Naive thymus-derived CD4-positive, alpha-beta T cell (primary cell): ENCODE measurements around the gene CDCA8. TPM values are rescaled to one million over a fixed set of nuclear protein-coding genes. Genes with fewer than 3 reads are reported as not detected.

Source experiments
- ATAC-seq: fragments of 150-1000 bp; cut with Tn5 transposase; 2 replicates; pipeline ENCODE4 v1.10.0; 2021; ENCODE audit warnings: mild to moderate bottlenecking, moderate library complexity
- CTCF ChIA-PET: fragments of 350-600 bp; sonication (Branson Sonifier 250); formaldehyde crosslinking; loops from one replicate; lab custom pipeline; 2021; ENCODE audit warnings: antibody characterized with exemption; lab: Charles Lee
- POLR2A ChIA-PET: fragments of 350-600 bp; sonication (Branson Sonifier 250); formaldehyde crosslinking; loops from one replicate; lab custom pipeline; 2021; ENCODE audit warnings: antibody characterized with exemption, inconsistent platforms; lab: Charles Lee
- DNase-seq, 9 donors: peaks; one replicate each; pipeline versions ENCODE4 v3.0.0 to v3.0.0-alpha.2; 2020 to 2022; ENCODE audit warnings: mixed read lengths in 1 of 9
- H3K27ac ChIP-seq: one replicate; pipeline ENCODE4 v1.7.0; 2013; ENCODE audit warnings: mild to moderate bottlenecking, low read depth, low read length, moderate library complexity
- H3K27me3 ChIP-seq, 2 donors: one replicate each; pipeline ENCODE4 v1.7.0; 2013; ENCODE audit warnings: low read length in 2 of 2, mild to moderate bottlenecking in 2 of 2, moderate library complexity in 2 of 2; ENCODE audit not compliant: control insufficient read depth in 2 of 2, insufficient read depth in 2 of 2
- H3K36me3 ChIP-seq, 3 experiments: 1 replicate in 2 of 3; 2 replicates in 1 of 3; pipeline ENCODE4 v1.7.0; 2013; ENCODE audit warnings: low read length in 3 of 3, mild to moderate bottlenecking in 3 of 3, moderate library complexity in 1 of 3; ENCODE audit not compliant: insufficient read depth in 3 of 3, control insufficient read depth in 2 of 3
- H3K4me1 ChIP-seq, 2 donors: one replicate each; pipeline ENCODE4 v1.7.0; 2013; ENCODE audit warnings: low read length in 2 of 2, mild to moderate bottlenecking in 2 of 2, moderate library complexity in 1 of 2; ENCODE audit not compliant: control insufficient read depth in 2 of 2, insufficient read depth in 2 of 2
- H3K4me3 ChIP-seq: 2 replicates; pipeline ENCODE4 v1.7.0; 2013; ENCODE audit warnings: mild to moderate bottlenecking, low read length
- H3K9me3 ChIP-seq, 3 experiments: 1 replicate in 2 of 3; 2 replicates in 1 of 3; pipeline ENCODE4 v1.7.0; 2013; ENCODE audit warnings: low read length in 3 of 3; ENCODE audit not compliant: control insufficient read depth in 2 of 3
- H3K27ac Mint-ChIP-seq, 9 donors: one replicate each; pipeline ENCODE4 v1.8.0; 2020 to 2022; ENCODE audit warnings: mixed read lengths in 9 of 9, mild to moderate bottlenecking in 8 of 9, moderate library complexity in 5 of 9, inconsistent platforms in 2 of 9
- H3K27me3 Mint-ChIP-seq, 5 donors: one replicate each; pipeline ENCODE4 v1.8.0; 2021 to 2022; ENCODE audit warnings: mixed read lengths in 5 of 5, mild to moderate bottlenecking in 1 of 5
- H3K36me3 Mint-ChIP-seq, 5 donors: one replicate each; pipeline ENCODE4 v1.8.0; 2020 to 2022; ENCODE audit warnings: mixed read lengths in 5 of 5, mild to moderate bottlenecking in 3 of 5, inconsistent platforms in 1 of 5
- H3K4me1 Mint-ChIP-seq, 7 donors: one replicate each; pipeline ENCODE4 v1.8.0; 2020 to 2022; ENCODE audit warnings: mixed read lengths in 7 of 7, mild to moderate bottlenecking in 3 of 7, inconsistent platforms in 1 of 7
- H3K4me3 Mint-ChIP-seq, 10 donors: one replicate each; pipeline ENCODE4 v1.8.0; 2020 to 2022; ENCODE audit warnings: mild to moderate bottlenecking in 10 of 10, mixed read lengths in 10 of 10, moderate library complexity in 6 of 10, inconsistent platforms in 2 of 10
- H3K9me3 Mint-ChIP-seq, 11 donors: one replicate each; pipeline ENCODE4 v1.8.0; 2020 to 2022; ENCODE audit warnings: mixed read lengths in 11 of 11, mild to moderate bottlenecking in 4 of 11, inconsistent platforms in 1 of 11, moderate library complexity in 1 of 11
- intact Hi-C, 2 donors: fragments of 100-400 bp; cut with micrococcal nuclease; formaldehyde crosslinking; loops; one replicate each; pipeline ENCODE4 v1.15.1; 2023
- polyA plus RNA-seq, 2 donors: library from polyadenylated mRNA; unstranded; fragments of 300-500 nt; fragmentation: Illumina TruSeq; gene quantifications; one replicate each; pipeline ENCODE4 v1.2.3, GENCODE V29; 2021
- total RNA-seq, 6 experiments: library from RNA in 5 of 6; stranded (reverse) in 5 of 6; gene quantifications; 1 replicate in 5 of 6; 2 replicates in 1 of 6; pipeline ENCODE4 v1.2.3 and lab custom pipeline; 2021 to 2026

CDCA8 gene
- total and polyA plus RNA-seq, 7 experiments from 2014 or later: 0.58 to 45.5 (median 1.0) TPM

DNA sequence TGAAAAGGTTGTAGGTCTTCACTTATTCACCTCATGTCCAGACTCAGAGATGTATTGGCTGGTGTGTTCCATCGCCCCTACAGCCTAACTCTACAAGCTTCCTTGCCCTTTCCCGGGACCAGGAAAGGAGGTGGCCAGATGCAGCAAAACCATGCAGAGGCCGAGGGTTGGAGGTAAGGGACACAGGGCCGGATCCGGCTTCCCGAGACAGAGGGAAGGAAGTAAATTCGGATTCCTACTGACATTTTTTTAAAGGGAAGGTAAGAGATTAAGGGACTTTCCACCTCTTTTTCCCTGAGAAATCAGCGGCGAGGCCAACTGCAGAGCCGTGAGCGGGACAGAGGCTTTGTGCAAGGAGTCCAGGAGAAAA, 59.9 kb downstream of the CDCA8 start:
- Mint-ChIP-seq H3K27ac (no peak overlapping the region), H3K4me1 (peaks cover 6 to 12% (median 8%) of the 10 kb centered on the region in 7 donors), H3K36me3 (peaks cover 0 to 2% (median 0%) of the 10 kb centered on the region in 5 donors), H3K4me3 (peak overlapping the region; percentile 53 to 78 (median 74)), H3K27me3 (peaks cover 34 to 69% (median 58%) of the 10 kb centered on the region in 5 donors), H3K9me3 (no peaks in the 10 kb centered on the region)
- H3K27me3 ChIP-seq: peaks cover 0 to 3% of the 10 kb centered on the region in 2 donors
- no peak for DNase-seq
- H3K4me1 ChIP-seq: no peaks in the 10 kb centered on the region
- ATAC-seq: no peak
- no peak overlapping the region for H3K4me3 ChIP-seq
- POLR2A ChIA-PET: no interaction called here
- H3K27ac ChIP-seq: no peak overlapping the region
- no peaks in the 10 kb centered on the region for H3K36me3 ChIP-seq
- CTCF ChIA-PET: no interaction called here
- intact Hi-C loops: no loop called here
- no peaks in the 10 kb centered on the region for H3K9me3 ChIP-seq

DNA sequence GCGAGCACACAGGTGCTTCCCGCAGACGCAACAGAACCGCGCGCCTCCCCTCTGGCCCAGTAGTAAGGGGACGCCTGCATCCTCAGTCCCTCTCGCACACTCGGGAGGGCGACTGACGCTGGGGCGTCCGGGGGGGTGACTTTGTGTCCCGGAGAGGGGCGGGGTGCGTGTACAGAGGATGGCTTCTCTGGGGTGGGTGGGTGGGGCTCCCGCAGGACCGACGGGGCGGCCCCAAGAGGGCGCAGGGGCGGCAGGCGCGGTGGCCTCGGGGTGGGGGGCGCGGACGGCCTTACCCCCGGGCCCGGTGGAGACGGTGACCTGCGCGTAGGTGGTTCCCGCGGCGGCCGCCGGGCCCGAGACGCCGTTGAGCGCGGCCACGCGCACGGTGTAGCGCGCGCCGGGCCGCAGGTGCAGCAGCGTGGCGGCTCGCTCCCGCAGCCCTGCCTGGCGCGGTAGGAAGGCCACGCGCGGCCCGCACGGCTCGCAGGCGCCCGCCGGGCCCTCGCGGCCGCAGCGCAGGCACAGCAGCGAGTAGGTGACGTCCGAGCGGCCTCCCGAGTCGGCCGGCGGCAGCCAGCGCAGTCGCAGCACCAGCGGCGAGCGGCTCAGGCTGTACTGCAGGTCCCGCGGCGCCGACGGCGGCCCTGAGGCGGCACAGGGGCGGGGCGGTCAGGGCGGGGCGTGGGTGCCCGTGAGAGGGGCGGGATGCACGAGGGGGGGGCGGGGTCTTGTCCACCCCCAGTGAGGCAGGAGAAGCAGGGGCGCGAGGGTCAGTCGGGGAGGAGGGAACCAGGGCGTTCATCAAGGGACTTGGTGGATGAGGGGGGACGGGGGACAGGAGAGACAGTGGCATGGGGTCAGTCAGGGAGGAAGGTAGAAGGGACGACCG, 60.5 kb downstream of the CDCA8 start:
- H3K4me1 Mint-ChIP-seq: peaks cover 6 to 12% (median 8%) of the 10 kb centered on the region in 7 donors
- peaks cover 0 to 2% (median 0%) of the 10 kb centered on the region in 5 donors for H3K36me3 Mint-ChIP-seq
- H3K27me3 ChIP-seq: peaks cover 0 to 3% of the 10 kb centered on the region in 2 donors
- no peak overlapping the region for H3K4me3 ChIP-seq
- no peaks in the 10 kb centered on the region for H3K36me3 ChIP-seq
- CTCF ChIA-PET: no interaction called here
- no peaks in the 10 kb centered on the region for H3K9me3 Mint-ChIP-seq
- no peaks in the 10 kb centered on the region for H3K4me1 ChIP-seq
- no peak overlapping the region for H3K27ac ChIP-seq
- DNase-seq (peak in 1 of 9 donors; percentile 44), ATAC-seq (peak; percentile 49)
- POLR2A ChIA-PET: no interaction called here
- intact Hi-C loops: no loop called here
- H3K9me3 ChIP-seq: no peaks in the 10 kb centered on the region
- peaks cover 28 to 63% (median 52%) of the 10 kb centered on the region in 5 donors for H3K27me3 Mint-ChIP-seq
- H3K27ac Mint-ChIP-seq: no peak overlapping the region
- H3K4me3 Mint-ChIP-seq: peak overlapping the region; percentile 55 to 87 (median 74)

DNA sequence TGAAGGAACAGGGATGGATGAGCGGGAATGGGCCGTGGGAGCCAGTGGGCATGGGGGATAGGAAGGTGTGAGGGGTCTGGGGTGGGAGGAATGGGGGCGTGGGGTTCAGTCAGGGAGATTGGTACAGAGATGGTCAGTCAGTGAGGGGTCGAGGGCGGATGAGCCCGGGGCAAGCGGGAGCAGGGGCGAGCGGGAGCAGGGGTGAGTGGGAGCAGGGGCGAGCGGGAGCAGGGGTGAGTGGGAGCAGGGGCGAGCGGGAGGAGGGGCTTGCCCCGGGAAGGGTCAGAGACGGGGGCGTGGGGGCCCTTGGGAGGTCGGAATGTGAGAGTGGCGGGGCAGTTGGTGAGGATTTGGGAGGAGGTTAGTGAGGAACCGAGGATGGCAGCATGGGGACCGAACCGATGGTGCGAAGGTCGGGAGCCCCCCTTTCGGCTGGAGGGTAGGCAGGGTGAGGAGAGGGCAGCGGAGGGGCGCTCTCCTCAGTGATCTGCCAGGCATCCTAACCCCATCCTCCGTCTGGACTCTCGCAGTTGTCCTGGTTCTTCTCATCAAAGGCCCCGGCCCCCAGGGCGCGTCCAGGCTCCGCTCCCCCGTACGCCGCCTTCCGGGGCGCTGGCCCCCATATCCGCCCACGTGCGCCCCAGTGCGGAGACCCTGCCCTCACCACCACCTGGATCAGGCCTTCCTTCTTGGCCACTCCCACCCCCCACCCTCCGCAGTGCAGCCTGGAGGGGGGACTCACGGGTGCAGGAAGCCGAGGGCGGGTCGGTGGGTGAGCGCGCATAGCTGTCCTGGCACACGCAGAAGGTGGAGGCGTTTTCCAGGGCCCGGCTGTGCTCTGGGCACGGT, 61.4 kb downstream of the CDCA8 start:
- H3K27me3 Mint-ChIP-seq: peaks cover 22 to 59% (median 49%) of the 10 kb centered on the region in 5 donors

DNA sequence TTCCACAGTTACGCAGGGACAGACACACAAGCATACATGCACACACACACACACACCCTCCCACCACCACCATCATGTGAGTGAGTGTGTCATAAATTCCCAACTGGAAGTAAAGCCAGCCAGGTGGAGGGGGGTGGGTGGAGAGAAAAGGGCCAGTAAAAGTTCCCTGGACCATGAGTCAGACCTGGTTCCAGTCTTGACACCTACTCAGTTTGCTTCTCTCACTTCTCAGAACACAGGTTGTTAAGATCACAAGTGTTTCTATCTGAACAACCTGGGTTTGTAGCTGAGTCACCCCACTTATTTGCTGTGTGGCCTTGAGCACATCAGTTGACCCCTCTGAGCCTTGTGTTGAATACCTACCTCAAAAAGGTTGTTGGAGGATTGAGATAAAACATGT, 63.0 kb downstream of the CDCA8 start:
- Mint-ChIP-seq H3K9me3 (no peaks in the 10 kb centered on the region), H3K4me3 (peak overlapping the region in 1 of 10 donors; percentile 35), H3K27ac (no peak overlapping the region), H3K4me1 (peaks cover 6 to 9% (median 8%) of the 10 kb centered on the region in 7 donors), H3K36me3 (peaks cover 0 to 2% (median 0%) of the 10 kb centered on the region in 5 donors), H3K27me3 (peaks cover 15 to 45% (median 39%) of the 10 kb centered on the region in 5 donors)
- intact Hi-C loops: no loop called here
- no peaks in the 10 kb centered on the region for H3K4me1 ChIP-seq
- ChIA-PET CTCF (no interaction called here), POLR2A (no interaction called here)
- no peaks in the 10 kb centered on the region for H3K36me3 ChIP-seq
- no peak overlapping the region for H3K4me3 ChIP-seq
- no peaks in the 10 kb centered on the region for H3K9me3 ChIP-seq
- peak in 1 of 9 donors; percentile 28 for DNase-seq
- ATAC-seq: no peak
- H3K27me3 ChIP-seq: no peaks in the 10 kb centered on the region
- no peak overlapping the region for H3K27ac ChIP-seq

More for the DNA sequence above, 61.4 kb downstream of the CDCA8 start:
- H3K27me3 ChIP-seq: peaks cover 0 to 3% of the 10 kb centered on the region in 2 donors
- H3K9me3 Mint-ChIP-seq: no peaks in the 10 kb centered on the region
- peaks cover 0 to 2% (median 0%) of the 10 kb centered on the region in 5 donors for H3K36me3 Mint-ChIP-seq
- no peaks in the 10 kb centered on the region for H3K4me1 ChIP-seq
- H3K9me3 ChIP-seq: no peaks in the 10 kb centered on the region
- H3K27ac ChIP-seq: no peak overlapping the region
- no peak for ATAC-seq
- H3K4me3 ChIP-seq: no peak overlapping the region
- DNase-seq: no peak
- H3K27ac Mint-ChIP-seq: no peak overlapping the region
- peak overlapping the region; percentile 32 to 87 (median 62) for H3K4me3 Mint-ChIP-seq
- ChIA-PET POLR2A (no interaction called here), CTCF (no interaction called here)
- H3K36me3 ChIP-seq: no peaks in the 10 kb centered on the region
- peaks cover 6 to 12% (median 8%) of the 10 kb centered on the region in 7 donors for H3K4me1 Mint-ChIP-seq
- intact Hi-C loops: no loop called here

DNA sequence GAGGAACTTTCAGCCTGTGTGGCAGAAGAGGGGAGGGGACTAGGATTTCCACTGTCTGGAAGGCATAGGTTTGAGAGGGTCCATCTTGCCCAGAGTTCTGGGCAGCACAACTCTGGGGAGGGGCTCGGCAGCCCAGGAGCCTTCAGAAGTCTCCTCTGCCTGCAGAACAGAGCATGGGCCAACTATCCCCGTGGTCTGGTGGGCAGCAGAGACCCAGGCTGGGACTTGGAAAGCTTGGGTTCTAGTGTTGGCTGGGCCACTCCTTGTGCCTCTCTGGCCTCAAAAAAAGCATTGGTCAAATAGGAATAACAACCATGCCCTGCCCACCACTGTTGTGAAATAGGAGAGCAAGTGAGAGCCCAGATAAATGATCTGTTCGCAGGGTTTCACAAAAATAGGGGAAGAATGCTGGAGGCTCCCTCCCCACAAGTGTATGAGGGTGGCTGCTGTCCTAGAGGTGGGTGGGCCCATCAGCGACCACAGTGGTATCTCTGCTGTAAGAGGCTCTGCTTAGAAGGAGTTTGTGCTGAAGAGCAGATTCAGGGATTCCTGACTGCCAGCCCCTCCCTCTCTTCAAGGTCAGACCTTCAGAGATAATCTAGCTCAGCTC, 63.7 kb downstream of the CDCA8 start:
- H3K4me1 ChIP-seq: no peaks in the 10 kb centered on the region
- no peaks in the 10 kb centered on the region for H3K36me3 ChIP-seq
- no peaks in the 10 kb centered on the region for H3K27me3 ChIP-seq
- no peaks in the 10 kb centered on the region for H3K9me3 Mint-ChIP-seq
- H3K4me3 ChIP-seq: no peak overlapping the region
- peaks cover 6 to 9% (median 8%) of the 10 kb centered on the region in 7 donors for H3K4me1 Mint-ChIP-seq
- H3K27ac ChIP-seq: no peak overlapping the region
- intact Hi-C loops: no loop called here
- ChIA-PET POLR2A (no interaction called here), CTCF (no interaction called here)
- H3K4me3 Mint-ChIP-seq: peak overlapping the region in 1 of 10 donors; percentile 35
- H3K36me3 Mint-ChIP-seq: peaks cover 0 to 2% (median 0%) of the 10 kb centered on the region in 5 donors
- peaks cover 11 to 43% (median 31%) of the 10 kb centered on the region in 5 donors for H3K27me3 Mint-ChIP-seq
- ATAC-seq: no peak
- H3K9me3 ChIP-seq: no peaks in the 10 kb centered on the region
- no peak for DNase-seq
- no peak overlapping the region for H3K27ac Mint-ChIP-seq
